HG03575 (cell line): Measurements from ENCODE around the gene GJA3.

ENCODE experiments used
- ATAC-seq: cut with Tn5 transposase; IDR thresholded peaks from one replicate; pipeline ENCODE4 v1.9.1; 2021; ENCODE audit not compliant: unreplicated experiment, insufficient number of reproducible peaks, low FRiP score; ENCODE audit errors: extremely low read depth

The GJA3 gene

DNA sequence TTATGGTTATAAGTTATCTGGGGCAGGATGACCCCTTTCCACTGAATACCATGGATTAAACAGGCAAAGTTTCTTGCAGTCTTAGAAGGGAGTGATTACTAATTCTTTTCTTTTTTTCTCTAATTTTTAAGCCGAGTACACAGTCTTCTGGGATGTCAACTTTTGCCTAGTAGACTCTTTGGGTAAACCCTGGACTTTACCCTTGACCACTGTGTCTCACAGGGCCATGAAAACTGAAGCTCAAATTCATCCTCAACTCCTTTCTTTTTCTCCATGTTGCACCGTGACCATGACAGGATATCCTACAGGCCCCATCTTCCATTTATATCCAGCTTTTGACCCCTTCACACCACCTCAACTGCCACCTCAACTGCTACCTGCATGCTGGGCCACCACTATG is 51.8 kb downstream of the GJA3 start:
- no peak for ATAC-seq

DNA sequence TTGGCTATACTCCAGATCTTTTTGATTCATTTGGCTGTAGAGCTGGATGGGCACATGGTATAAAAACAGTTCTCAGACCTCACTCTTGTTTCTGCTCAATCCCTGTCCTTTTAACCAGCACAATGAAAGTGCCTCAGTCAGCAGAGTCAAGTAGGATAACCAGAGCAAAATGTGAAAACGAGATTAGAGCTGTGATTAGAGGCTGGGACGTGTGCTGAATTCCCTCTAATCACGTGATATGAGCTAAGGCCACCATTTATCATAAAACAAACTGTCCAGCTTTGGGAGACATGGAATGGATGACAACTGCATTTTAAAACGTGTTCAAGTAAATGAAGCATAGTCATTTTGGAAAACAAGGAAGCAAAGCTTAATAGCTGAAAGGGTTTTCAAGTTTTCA is 54.1 kb downstream of the GJA3 start:
- ATAC-seq = no peak

DNA sequence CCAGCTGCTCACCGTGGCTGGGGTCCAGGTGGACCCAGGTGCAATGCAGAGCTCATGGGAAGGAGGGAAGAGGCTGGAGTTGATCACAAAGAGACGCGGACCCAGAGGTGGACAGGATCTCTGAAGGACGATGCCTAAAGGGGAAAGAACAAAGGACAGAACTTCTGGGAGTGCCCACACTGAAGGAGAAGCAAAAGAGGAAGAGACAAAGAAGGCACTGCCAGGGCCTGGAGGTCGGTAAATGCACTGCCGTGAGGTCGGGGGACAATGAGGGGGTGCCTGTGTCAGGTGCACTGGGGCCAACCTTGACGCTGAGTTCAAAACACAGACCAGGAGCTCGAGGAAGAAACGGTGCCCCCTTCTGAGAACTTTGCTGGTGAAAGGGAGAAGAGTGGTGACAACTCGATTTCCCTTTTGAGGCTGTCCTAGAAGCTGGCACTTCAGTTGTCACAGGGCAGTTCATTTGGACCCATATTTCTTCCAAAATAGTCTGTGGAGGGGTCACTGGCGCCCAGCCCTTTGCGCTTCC is 55.6 kb downstream of the GJA3 start:
- no peak for ATAC-seq

DNA sequence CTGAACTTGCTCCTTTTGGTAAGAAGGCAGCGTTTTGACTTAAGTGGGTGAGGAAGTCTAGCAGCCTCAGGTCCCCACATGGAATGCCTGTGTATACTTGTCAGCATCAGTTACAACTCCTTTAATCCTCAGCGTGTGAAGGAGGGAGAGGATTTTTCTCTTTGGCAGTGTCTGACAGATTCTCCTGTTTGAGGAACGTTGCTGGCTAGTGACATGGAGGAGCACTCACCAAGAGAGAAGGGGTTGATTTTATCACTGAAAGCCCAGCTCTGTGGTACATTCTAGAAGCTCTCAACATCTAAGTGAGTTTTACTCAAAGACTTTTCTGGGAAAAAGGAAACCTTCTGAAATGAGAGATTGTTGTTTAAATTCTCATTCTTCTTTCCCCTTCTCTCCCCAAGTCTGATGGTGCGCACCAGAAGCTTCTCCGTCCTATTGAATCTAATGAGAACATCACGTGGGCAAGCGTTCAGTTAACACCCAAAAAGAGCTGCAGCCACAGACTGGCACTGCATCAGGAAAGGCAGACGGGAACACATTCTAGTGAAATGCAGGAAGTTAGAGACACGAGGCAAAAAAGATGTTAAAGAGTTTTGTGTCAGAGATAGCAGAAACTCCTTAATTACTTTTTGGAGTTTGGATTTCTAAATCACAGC is 58.2 kb downstream of the GJA3 start:
- no peak for ATAC-seq

DNA sequence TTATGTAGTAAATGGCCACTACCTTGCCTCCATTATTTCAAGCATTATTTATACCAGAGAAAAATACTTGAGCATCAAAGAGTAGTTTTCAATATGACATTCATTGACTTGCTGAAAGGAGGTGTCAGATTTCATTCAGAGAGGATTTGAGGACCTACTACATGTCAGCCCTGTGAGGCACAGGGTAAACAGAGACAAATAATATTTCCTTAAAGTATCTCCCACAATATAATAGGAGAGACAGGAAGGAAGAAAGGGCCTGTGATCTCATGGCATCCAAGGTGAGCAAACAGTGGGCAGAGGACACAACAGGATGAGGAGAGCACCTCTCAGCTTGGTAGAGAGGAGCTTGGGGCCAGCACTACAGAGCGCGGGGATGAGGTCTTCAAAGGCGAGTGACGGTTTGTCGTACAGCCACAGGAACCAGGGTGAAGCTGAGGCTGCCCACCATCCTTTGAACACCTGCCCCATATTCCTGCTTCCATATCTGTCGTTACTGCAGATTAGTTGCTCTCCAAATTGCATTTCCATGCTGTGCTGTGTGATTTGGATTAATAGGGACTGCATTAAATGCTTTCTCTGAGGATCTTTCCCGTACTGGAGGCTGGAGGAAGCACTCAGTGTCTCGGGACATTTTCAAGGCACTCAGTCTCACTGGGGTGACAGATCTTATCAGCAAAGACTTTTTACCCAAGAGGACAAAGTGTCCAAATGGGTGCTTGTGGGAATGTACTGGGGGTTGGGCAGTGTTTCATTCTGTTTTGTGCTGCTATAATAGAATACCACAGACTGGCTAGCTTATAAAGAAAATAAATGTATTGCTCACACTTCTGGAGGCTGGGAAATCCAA is 59.2 kb downstream of the GJA3 start:
- ATAC-seq = no peak

DNA sequence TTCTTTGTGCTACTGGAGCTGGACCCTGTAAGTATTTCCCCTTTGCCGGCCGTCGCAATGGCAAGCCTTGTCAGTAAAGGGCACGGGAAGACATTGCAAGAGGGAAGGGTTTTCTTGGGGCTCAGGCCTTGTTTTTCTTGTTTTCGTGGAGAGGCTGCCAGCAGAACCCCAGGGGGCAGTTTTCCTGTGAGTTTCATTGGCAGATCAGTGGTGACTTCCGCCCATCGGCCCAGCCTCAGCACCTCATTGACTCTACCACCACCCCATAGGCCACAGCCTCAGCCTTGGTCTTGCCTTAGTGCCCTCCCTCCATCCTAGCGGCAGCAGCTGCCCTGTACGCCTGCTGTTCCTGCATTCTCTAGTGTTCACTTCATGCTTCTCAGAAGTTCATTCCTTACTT is 61.5 kb downstream of the GJA3 start:
- ATAC-seq = no peak

DNA sequence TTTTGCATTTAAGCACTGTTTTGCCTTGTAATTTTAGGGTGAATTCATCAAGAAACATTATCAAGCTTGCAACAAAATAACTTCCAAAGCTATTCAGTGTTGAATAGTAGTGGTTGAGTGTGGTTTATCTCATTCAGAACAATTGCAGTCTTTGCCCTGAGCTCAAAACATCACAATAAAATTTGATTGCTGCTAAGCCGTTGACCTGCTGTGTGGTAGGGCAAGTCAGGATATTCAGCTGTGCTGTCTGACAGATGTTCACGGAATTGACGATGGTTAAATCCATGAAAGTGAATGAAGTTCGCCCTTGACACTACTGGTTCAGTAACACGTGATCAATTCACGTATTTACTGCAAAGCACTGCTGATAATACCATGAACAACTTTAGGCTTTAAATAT is 66.9 kb downstream of the GJA3 start:
- ATAC-seq = no peak

DNA sequence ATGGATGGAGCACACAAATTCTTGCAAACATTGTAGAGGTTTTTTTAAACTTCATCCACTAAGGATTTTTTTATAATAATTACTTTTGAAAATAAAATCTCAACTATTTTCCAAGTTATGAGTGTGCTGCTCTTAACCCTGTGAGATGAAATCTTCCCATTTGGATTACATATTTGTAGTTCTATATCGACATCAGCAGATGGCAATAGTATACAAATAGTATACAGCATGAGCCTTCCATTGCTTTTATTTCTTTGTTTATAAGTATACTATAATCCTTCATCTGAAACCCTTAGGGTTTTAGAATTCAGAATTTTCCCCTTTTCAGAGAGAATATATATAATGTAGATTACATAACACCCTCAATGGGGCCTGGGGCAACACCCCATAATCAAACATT is 70.5 kb downstream of the GJA3 start:
- no peak for ATAC-seq
